GM21381 (cell line): ENCODE data around the gene MED6.

Experiments
- ATAC-seq: cut with Tn5 transposase; IDR thresholded peaks from one replicate; pipeline ENCODE4 v1.9.1; 2021; ENCODE audit warnings: mild to moderate bottlenecking, moderate library complexity; ENCODE audit not compliant: unreplicated experiment

The MED6 gene

GRCh38 chr14:70601162-70601561 lies 707 bp upstream of the MED6 start:
- ATAC-seq, result no peak

GRCh38 chr14:70599345-70599744 lies 1.1 kb downstream of the MED6 start:
- ATAC-seq, result no peak

- ATAC-seq, result no peak
These were observed 2.7 kb downstream of the MED6 start for GRCh38 chr14:70597731-70598130.

GRCh38 chr14:70595443-70596185 lies 4.8 kb downstream of the MED6 start:
- no peak for ATAC-seq

GRCh38 chr14:70594461-70594860 lies 6.0 kb downstream of the MED6 start:
- ATAC-seq, result no peak

GRCh38 chr14:70585231-70585630 lies 15.2 kb downstream of the MED6 start:
- ATAC-seq, result no peak

- ATAC-seq, result no peak
These were observed 23.6 kb downstream of the MED6 start for GRCh38 chr14:70576891-70577290.

- ATAC-seq, result no peak
These were observed 27.4 kb downstream of the MED6 start for GRCh38 chr14:70573050-70573449.

- ATAC-seq, result no peak
These were observed 29.3 kb downstream of the MED6 start for GRCh38 chr14:70571139-70571538.

GRCh38 chr14:70567791-70568190 lies 32.7 kb downstream of the MED6 start:
- ATAC-seq, result no peak

- ATAC-seq, result no peak
These were observed 36.6 kb downstream of the MED6 start for GRCh38 chr14:70563869-70564268.

- no peak for ATAC-seq
These were observed 37.0 kb downstream of the MED6 start for GRCh38 chr14:70563417-70563816.

- ATAC-seq, result no peak
These were observed 42.1 kb downstream of the MED6 start for GRCh38 chr14:70558356-70558755.

GRCh38 chr14:70555890-70556289 lies 44.6 kb downstream of the MED6 start:
- no peak for ATAC-seq

GRCh38 chr14:70538087-70538486 lies 62.4 kb downstream of the MED6 start:
- no peak for ATAC-seq

- ATAC-seq, result no peak
These were observed 63.6 kb downstream of the MED6 start for GRCh38 chr14:70536830-70537229.

GRCh38 chr14:70534904-70535303 lies 65.6 kb downstream of the MED6 start, which contains the start of gene ADAM20:
TSS of gene ADAM20 (minus strand) at chr14:70535004. CDS start at chr14:70524757, 10,247 bp downstream.
- no peak for ATAC-seq
